GM19372 (cell line): Measurements from ENCODE around the gene KRTAP1-4.
"Not testable (repeated sequence)": the region's sequence is repeated elsewhere in the genome, so short reads cannot be mapped to it uniquely, and the experiment has no call there.

Source experiments
- ATAC-seq: cut with Tn5 transposase; IDR thresholded peaks from one replicate; pipeline ENCODE4 v1.9.1; 2021; ENCODE audit warnings: mild to moderate bottlenecking, low read depth, moderate library complexity; ENCODE audit not compliant: unreplicated experiment

Gene KRTAP1-4

DNA sequence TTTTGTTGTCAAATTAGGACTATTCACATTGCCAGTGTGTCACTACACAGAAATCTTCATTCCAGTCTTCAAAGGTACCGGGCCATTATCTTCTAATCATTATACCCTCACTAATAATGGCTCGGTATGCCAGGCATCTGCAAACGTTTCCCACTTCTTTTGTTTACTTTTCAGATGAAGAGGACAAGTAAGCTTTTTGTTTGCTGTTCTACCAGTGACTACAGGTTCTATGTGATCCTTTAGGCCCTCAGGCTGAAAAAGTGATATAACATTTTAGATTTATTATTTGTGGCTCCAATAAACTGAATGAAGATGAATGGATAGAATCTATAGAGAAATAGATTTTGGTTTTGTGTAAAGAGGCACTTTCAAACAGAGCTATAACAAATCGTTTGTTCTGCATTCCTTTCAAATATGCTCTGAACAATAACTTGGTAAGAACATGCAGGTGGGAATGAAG, 20.7 kb downstream of the KRTAP1-4 start:
- no peak for ATAC-seq

- ATAC-seq, result no peak
These were observed 21.2 kb downstream of the KRTAP1-4 start, which contains the start of gene KRTAP3-1 for GRCh38 chr17:41008811-41009210. Gene KRTAP3-1 (minus strand): TSS chr17:41009128. CDS start chr17:41009074, 54 bp downstream.

GRCh38 chr17:41004397-41004796, 25.6 kb downstream of the KRTAP1-4 start:
- ATAC-seq, result no peak

DNA sequence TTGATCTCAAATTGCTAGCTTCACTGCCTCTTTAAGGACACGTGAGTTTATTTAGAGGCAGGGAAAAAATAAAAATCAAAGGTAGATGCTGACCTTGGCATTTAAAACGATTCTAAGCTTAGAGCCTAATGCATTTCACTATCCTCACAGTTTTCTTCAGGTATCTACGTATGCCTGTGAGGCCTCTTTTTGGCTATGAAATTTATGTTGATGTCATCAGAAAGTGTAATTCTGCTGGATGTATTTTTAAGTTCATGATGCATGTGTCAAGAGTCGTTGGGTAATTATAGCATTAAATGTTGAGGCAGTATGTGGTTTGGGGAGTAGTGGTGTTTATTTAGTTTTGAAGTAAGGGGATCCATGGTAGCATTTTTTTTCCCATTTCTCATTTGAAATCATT, 26.1 kb downstream of the KRTAP1-4 start:
- no peak for ATAC-seq

GRCh38 chr17:41002814-41003213, 27.2 kb downstream of the KRTAP1-4 start:
- ATAC-seq, result no peak

DNA sequence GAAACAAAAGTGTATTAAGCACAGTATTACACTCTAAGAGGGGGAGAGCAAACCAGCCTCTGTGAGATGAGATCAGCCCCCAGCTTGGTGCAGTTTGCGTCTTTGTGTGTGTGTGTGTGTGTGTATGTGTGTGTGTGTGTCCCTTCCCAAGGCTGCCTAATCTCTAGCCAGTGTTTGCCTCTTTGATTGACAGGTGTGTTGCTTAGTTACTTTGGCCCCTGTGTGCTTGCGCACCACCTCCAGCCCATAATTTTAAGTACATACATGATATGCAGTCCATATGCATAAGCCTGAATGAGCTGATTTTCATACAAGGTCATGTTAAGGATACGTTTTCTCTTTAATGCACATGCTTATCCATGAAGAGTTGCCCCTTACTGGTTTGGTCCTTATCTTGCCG, 28.2 kb downstream of the KRTAP1-4 start:
- ATAC-seq, result no peak

DNA sequence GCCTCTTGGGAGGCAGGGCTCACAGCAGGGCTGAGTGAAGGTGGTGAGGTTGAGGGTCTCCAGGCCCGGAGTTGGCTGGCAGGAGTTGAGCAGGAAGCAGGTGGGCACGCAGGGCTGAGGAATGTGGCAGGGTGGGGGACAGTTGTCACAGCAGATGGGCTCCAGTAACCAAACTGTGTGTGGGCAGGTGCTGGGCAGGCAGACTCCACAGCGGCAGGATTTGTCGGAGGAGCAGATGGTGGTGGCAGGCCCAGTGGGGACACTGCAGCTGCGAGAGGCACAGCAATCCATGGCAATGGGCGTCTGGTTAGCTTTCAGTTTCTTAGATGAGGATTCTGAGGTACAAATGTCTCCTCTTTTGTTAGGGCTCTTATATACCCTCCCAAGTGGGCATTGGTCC, 30.4 kb downstream of the KRTAP1-4 start, which contains the start of gene KRTAP3-2:
Gene KRTAP3-2, minus strand, starts transcription at position 344 of the 400 bp plus-strand sequence. Its CDS starts 53 bp downstream, at position 291.
- not testable (repeated sequence) for ATAC-seq

DNA sequence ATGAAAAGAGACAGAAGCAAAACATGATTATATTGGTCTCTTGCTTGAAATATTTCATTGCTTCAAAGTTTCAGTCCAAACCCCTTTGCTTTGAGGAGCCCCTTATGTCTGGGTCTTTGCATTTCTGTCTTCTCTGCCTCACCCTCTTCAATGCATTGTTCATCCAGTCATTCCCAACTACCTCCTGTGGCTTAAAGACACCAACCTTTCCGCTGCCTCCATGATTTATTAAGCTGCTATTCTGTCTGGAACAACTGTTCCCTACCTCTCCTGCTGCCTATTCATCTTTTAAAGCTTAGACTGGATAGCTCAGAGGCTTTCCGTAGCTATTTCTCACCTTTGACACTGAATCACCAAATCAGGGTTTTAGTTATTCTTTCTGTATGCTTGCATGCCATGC, 32.6 kb downstream of the KRTAP1-4 start:
- no peak for ATAC-seq

GRCh38 chr17:40996829-40997228, 33.2 kb downstream of the KRTAP1-4 start:
- no peak for ATAC-seq

- no peak for ATAC-seq
These were observed 34.9 kb downstream of the KRTAP1-4 start for GRCh38 chr17:40995116-40995515.

GRCh38 chr17:40993839-40994238, 36.2 kb downstream of the KRTAP1-4 start, which contains the start of gene KRTAP3-3:
Gene KRTAP3-3 (minus strand): TSS chr17:40994164. CDS start chr17:40994097, 67 bp downstream.
- no peak for ATAC-seq

GRCh38 chr17:40993084-40993483, 36.9 kb downstream of the KRTAP1-4 start:
- no peak for ATAC-seq

DNA sequence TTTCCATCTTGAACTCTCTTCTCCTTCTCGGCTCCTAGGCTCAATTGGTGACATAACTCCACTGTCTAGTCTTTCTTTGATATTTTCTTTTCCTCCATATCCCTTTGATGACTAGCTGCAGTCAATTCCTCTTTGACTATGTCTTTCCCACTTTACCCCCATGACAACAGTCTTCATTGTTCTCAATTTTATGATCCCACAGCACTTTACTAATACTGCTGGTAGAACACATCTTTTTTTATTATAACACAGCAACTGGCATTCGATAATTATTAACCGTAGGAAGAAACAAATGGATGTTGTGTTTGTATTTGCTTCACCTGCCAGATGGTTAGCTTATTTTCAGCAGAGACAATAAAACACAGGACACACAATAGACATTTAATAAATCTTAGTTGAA, 37.3 kb downstream of the KRTAP1-4 start:
- no peak for ATAC-seq

DNA sequence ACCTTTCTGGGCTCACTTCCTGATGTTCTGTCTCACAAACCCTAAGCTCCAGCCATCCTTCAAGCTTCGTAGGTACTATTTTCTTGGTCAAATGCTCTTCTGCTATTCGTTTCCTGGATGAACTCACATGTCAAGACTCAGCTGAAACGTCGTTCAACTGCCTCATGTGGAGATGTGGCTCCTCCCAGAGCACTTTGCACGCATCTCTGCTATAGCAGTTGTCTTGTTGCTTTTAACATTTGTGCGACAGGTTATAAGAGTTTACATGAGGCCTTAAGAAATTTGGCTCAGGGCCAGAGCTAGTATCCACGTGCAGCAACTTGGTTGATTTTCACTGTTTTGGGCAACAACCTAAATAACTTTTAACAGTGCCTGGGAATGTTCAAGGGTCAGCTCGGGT, 43.1 kb downstream of the KRTAP1-4 start:
- no peak for ATAC-seq

DNA sequence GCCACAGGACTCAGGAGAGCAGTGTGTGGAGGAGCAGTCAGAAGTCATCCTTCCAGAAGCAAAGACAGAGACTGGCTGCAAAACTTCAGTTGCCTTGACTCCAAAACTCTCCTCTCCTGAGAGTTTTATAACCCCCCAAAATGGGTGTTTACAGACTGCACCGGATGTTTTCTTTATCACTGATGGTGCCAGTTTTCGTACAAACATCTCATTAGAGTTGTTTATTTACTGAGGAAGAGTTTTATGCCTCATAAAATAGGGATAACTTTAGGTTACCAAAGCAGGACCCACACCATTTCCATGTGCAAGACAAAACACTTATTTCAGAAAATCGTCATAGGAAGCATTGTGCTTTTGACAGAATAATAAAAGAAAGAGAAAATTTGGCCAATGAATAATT, 45.8 kb downstream of the KRTAP1-4 start, which contains the start of gene KRT40:
Gene KRT40, minus strand, starts transcription at position 101 of the 400 bp plus-strand sequence. Its CDS starts 53 bp downstream, at position 48.
- ATAC-seq, result no peak

DNA sequence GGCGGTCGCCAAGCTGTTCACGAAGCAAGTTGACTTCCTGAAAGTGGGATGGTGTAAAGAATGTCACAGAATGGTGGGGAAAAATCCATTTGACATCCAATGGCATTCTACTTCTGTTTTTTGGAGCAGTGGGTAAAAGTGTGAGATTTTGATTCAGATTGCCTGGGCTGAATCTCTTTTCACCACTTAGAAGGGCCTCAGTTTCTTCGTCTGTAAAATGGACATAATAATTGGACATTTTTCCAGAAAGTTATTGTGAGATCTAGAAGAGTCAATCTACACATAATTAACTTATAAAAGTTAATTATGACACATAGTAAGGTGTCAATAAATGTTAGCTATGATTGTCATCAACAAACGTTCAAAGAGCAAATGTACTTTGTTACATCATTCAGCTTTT, 48.9 kb downstream of the KRTAP1-4 start:
- no peak for ATAC-seq

DNA sequence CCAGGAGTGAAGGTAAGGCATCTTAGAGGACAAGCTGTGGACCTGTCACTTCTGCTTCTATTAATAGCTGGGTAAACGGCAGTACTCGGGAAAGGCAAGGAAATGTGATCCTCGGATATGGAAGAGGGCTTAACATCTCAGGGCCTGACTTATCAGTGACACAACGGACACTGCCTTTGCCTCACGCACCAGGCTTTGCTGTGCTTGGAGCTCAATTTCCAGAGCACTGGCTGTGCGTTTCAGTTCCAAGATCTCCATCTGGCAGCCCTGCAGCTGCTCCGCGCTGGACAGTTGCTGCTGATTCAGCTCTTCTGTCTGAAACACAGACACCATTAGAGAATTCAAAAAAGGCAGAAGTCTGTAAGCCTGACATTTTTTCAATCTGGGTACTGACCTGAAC, 49.4 kb downstream of the KRTAP1-4 start:
- no peak for ATAC-seq

DNA sequence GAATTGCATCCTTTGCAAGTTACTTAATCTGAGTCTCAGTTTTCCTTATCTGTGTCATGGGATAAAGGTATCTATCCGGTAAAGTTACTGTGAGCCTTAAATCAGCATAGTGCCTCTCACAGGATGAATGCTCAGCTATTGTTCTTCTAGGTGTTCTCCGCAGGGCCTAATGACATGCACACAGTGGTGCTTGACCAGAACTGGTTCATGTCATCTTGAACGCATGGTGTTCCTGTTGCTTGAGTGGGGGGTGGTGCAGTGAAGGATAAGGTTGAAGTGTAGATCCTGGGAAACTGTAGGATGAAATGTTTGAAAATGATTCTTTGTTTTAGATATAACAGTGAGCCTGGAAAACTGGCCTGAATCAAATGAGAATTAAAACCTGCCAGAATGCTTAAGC, 49.9 kb downstream of the KRTAP1-4 start:
- ATAC-seq, result no peak
